COLO668 (cell line): ENCODE results near the gene PGPEP1.
"Not testable (repeated sequence)": the region's sequence is repeated elsewhere in the genome, so short reads cannot be mapped to it uniquely, and the experiment has no call there.

Experiments
- DNase-seq: peaks from one replicate; lab custom pipeline; 2025; ENCODE audit not compliant: unreplicated experiment; lab: John Stamatoyannopoulos, UW

Gene PGPEP1

DNA sequence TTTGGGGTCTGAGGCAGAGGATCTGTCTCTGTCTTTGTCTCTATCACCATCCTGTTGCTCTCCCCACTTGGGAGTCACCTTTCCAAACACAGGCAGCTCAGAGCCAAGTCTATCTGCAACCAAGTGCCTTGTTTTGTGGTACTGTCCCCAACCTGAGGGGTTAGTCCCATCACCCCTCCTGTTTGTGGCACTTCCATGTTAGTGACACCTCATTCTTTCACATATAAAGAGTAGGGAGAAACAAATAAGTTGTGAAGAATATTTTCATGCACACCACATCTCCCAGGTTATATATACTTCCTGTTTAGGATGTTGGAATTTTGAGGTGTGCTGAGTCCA, 49.3 kb downstream of the PGPEP1 start:
- no peak for DNase-seq

DNA sequence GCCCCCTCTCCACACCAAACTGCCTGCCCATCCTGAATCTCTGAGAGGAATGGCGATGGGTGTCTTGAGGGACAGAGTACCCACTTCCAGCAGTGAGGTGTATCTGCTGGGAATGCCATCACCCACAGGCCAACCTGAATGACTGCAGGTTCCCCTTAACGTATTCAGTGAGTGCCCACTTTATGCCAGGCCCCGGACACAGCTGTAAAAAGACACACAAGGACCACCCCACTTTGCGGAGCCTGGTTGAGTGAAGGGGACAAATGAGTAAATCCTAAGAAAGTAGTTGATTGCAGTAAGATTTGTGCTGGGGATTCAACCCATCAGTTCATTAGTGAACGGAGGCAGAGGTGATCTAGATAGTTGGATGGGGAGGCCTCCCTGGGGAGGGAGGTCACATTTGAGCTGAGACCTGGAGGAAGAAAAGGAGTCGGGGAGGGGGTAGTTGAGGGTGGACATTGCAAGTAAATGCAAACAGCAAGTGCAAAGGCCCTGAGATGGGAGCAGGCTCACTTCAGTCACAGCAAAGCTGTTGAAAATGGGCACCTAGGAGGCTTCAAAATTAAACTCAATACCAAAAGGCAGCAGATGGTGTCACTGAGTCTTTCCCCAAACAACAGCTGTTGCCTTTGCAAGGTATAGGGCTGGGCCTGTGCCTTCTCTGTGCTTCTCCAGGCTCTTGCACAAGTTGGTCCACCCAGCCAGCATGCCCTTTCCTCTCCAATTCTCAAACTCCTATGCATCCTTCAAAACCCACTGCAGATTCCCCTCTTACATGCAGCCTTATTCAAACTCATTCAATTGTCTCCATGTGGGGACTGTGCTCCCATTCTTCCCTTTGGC, 49.9 kb downstream of the PGPEP1 start:
- DNase-seq = no peak

DNA sequence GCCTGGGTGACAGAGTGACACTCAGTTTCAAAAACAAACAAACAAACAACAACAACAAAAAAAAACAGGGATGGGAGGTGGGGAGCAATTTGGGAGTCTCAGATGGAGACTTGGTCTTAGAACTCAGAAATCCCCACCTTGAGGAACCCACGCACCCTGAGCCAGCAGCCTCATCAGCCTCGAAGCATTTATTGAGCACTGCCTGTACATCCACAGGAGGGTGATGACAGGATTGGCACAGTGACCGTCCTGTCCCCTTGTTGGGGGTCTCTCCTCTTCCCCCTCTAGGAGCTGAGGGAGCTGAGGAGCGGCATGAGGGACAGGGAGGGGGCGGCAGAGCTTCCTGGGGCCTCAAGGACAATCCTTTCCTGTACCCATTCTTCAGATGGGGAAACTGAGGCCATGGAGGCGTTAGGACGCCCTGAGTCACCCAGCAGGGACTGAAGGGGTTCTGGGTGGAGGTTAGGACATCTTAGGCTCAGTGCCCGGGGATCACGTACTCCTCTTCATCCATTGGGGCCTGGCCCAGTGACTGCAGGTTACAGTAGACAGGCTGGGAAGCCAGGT, 51.2 kb downstream of the PGPEP1 start:
- DNase-seq = no peak

DNA sequence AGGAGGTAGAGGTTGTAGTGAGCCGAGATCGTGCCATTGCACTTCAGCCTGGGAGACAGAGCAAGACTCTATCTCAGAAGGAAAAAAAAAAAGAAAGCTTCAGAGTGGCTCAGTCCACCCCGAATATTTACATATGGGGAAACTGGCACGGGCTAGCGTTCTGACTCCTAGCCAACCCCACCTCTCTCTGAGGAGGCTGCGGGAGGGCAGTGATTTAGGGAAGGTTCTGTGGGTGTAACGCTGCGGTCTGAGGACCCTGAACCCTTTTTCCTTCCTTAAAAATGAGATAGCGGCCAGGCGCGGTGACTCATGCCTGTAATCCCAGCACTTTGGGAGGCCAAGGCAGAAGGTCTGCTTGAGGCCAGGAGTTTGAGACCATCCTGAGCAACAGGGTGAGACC, 52.0 kb downstream of the PGPEP1 start:
- DNase-seq = no peak

DNA sequence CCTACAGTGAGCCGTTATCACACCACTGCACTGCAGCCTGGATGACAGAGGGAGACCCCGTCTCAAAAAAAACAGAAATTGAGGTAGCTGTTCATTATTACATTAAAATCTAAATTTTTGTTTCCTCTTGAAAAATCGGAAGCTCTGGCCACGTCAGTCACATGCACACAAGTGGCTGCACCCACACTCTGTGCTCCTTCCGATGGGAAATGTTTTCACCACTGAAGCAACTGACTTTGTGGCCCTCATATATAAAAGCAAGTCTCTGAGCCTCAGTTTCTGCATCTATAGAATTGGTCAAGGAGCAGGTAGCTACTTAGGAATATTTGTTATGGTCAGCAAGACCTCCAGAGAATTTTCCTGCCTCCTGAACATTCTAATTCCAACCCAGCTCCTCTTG, 52.5 kb downstream of the PGPEP1 start:
- DNase-seq = no peak

DNA sequence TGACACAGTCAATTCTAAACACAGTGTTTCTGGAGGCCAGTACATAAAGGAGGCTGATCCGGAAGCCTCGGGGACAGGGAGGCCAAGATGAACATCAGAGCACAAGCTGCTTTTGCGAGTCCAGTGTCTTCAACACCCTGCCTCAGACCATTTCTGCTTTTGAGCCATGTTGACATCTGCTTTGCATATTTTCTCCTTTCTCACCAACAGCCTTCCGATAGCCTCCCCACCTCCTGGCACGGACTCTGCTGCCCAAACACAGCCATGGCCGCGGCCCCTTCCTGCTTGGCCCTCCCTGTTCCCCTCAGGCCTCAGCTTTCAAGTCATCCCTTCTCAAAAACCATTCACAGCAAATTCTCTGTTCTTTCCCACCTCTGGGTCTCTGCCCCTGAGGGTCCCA, 53.4 kb downstream of the PGPEP1 start:
- no peak for DNase-seq

DNA sequence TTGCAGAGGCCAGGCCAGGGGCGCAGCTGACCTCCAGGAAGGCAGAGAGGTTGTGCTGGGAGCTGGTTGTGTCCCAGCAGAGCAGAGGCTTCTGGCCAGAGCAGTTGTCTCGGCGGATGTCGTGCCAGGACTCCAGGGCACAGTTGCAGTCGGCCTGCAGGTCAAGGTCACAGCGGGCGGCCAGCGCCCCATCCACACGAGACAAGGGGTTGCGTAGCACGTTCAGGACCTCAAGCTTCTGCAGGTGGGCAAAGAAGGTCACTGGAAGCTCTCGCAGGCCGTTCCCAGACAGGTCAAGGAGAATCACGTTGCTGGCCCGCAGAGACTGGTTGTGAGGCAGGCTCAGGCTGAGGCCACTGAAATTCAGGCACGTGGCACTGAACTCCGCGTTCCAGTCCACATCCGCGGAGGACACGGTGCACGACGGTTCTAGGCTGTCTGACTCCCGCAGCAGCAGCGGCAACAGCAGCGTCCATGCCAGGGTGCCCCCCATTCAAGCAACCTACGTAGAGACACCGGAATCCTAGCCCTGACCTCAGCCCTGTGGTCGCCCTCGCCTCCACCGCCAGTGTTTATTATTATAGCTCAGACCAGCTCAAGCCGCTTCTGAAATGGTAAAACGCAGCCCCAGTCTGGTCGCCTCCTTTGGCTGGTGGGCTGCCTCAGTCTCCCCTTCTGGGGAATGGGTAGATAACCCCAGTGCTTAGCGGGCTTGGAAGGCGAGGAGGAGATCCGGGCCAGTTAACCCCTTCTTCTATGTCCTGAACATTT, 56.3 kb downstream of the PGPEP1 start:
- no peak for DNase-seq

DNA sequence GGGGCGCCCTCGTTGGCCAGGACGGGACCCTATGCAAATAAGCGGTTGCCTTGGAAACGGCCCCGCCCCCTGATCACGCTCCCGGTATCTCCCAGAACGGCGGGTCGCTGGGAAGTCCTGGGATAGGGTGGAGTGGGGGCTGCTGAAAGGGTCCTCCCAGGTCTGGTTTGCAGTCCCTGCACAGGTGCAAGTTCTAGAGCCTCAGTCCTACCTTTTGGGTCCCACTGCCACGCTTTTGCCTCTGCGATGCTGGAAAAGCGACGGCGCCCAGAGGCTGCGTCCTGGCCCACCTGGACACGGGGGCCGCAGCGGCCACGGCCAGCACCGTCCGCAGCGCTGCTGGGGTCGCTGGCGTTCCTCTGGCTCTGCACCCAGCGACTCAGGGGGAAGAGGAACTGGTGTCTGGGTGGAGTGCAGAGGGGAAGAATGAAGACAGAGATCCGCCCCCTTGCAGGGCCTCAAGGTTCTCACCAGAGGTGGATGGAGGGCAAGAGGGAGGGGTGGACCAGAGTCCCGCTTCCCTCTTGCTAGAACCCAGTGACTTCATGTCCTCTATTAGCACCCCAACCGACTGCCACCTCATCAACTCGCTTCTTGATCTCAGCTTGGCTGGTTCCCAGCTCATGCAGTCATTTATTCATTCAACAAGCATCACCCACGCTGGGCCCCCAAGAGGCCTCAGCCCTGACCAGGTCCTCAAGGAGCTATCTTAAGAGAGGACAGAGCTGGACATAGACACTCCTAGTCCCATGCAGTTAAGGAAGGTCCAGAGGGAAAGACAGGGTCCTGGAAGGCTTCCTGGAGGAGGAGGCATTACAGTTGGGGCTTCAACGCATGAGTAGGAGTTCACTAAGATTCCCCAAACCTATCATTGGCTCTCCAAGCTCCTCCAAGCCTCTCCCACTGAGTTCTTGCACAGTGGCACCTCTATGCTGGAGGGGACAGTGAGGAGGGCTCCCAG, 57.1 kb downstream of the PGPEP1 start, which contains the start of gene LRRC25:
LRRC25 (minus strand) TSS at position 381 of the 961 bp plus-strand sequence. CDS start 659 bp downstream, outside the sequence.
- DNase-seq = peak; percentile 29

DNA sequence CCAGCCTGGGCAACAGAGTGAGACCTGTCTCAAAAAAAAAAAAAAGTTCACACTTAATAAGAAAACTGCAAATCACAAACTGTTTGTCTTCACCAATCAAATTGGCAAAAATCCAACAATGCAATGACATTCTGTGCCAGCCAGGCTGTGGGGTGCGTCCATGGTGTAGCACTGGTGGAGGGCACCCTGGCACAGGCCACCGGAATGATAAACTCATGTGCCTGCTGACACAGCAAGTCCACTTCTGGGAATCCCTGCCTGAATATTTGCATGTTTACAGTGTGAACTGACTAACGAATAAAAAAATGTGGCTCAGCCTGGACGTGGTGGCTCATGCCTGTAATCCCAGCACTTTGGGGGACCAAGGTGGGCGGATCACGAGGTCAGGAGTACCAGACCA, 58.6 kb downstream of the PGPEP1 start:
- DNase-seq = no peak

DNA sequence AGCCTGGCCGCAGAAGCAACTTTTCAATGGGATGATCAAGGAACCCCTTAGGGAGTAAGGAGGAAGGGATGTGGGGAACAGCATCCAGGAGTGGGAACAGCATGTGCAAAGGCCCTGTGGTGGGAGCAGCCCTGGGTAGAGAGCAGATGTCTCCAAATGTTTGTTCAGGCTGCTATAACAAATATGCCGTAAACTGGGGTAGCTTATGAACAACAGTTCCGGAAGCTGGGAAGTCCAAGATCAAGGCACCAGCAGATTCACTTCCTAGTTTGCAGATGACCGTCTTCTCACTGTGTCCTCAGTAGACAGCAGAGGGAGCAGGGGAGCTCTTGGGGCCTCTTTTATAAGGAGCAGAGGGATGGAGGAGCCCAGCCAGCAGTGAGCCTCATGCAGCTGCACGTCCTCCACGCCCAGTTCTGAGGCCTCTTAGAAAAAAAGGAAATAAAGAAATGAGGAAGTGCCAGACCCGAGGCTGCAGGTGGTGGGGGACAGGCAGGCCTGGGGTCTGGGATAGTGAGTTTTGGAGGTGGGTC, 61.2 kb downstream of the PGPEP1 start:
- peak; percentile 18 for DNase-seq

DNA sequence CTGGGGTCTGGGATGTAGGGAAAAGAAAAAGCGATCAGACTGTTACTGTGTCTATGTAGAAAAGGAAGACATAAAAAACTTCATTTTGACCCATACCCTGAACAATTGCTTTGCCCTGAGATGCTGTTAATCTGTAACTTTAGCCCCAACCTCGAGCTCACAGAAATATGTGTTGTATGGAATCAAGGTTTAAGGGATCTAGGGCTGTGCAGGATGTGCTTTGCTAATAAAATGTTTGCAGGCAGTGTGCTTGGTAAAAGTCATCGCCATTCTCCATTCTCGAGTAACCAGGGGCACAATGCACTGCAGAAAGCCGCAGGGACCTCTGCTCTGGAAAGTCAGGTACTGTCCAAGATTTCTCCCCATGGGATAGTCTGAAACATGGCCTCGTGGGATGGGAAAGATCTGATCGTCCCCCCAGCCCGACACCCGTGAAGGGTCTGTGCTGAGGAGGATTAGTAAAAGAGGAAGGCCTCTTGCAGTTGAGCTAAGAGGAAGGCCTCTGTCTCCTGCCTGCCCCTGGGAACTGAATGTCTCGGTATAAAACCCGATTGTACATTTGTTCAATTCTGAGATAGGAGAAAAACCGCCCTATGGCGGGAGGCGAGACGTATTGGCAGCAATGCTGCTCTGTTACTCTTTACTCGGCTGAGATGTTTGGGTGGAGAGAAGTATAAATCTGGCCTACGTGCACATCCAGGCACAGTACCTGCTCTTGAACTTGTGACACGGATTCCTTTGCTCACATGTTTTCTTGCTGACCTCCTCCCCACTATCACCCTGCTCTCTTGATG, 62.3 kb downstream of the PGPEP1 start:
- not testable (repeated sequence) for DNase-seq

DNA sequence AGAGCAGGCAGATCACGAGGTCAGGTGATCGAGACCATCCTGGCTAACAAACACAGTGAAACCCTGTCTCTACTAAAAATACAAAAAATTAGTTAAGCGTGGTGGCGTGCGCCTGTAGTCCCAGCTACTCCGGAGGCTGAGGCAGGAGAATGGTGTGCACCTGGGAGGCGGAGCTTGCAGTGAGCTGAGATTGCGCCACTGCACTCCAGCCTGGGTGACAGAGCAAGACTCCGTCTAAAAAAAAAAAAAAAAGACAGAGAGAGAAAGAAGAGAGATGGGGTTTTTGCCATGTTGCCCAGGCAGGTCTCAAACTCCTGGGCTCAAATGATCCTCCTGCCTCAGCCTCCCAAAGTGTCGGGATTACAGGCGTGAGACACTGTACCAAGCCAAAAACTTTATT, 65.4 kb downstream of the PGPEP1 start:
- DNase-seq = not testable (repeated sequence)

DNA sequence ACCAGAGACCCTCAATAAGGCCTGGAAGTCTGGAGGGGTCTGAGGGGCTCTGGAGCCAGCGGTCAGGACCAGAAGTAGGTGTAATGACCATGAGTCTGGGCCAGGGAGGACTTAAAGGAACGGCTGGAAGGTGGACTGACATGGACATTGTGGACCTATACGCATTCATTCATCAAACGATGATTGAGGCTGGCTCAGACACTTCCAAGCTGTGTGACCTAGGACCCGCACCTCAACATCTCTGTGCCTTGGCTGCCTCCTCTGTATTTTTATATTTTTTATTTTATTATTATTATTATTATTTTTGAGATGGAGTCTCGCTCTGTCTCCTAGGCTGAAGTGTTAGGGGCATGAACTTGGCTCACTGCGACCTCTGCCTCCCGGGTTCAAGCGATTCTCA, 66.4 kb downstream of the PGPEP1 start:
- no peak for DNase-seq

DNA sequence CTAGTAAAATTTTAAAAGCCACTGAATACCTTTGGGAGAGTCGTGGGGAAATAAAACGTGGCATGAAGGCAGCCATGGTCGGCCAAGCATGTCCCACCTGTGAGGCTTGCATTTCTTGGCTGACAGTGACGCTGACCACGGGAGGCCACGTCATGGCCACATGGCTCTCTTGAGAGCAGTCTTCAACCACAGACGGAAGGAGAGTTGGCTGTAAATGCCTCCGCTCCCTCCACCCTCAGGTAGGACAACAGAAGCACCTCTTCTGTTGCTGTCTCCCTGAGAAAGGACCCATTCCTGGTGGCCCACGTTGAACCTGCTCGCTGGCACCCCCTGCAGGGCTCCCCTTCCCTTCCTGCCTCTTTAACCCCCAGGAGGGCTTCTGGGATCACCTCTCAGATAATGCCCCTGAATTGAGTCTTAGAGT, 67.7 kb downstream of the PGPEP1 start:
- peak; percentile 53 for DNase-seq

DNA sequence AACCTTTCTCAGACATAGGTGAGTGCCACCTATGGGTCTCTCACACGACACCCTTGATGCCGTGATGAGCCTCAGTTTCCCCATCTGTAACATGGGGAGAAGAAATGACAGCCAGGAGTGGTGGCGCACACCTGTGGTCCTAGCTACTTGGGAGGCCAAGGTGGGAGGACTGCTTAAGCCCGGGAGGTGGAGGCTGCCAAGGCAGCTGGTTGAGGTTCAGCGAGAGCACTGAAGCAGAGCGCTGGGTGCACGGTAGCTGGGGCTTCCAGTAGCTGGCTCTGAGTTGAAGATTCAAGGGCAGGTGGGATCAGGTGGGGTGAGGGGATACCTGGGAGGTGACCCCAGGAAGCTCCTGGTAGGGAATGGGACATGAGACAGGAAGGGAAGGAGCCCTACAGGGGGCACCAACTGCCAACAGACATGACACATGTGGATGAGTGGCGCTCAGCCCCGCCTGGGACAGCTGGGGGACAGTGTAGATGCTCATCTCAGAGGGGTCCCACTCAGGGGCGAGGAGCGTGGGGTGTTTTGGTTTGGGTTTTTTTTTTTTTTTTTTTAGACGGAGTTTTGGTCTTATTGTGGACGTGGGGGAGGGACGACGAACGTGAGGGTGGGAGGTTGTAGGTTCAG, 72.3 kb downstream of the PGPEP1 start:
- DNase-seq = no peak

DNA sequence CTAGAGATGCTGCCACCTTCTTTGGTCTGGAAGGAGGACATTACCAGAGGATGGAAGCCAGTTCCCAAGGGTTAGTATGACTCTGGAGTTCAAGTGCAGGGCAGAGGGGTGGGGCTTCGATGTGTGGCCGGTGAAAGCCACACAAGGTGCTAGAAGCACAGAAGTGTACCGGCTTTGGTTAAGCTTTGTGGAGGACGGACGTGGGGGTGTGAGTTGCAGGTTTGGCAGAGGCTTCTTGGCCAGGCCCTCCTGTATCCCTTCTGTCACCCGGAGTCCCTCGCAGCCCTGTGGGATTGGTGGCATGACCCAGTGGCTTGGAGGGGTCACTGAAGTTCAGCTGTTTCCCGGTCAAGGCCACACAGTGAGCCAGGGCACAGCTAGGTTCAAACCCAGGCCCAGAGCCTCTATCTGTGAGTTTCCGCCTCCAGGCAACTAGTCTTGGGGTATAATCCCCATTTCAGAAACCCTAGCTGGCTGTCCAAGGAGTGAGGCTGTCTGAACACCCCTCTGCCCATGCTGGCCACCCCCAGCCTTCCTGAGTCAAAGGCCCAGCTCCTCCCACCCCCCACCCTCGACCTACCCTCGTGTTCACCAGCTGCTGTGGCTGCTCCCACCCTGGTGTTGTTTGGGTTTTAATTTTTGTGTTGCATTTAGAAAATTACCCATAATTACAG, 74.2 kb downstream of the PGPEP1 start:
- DNase-seq = no peak

DNA sequence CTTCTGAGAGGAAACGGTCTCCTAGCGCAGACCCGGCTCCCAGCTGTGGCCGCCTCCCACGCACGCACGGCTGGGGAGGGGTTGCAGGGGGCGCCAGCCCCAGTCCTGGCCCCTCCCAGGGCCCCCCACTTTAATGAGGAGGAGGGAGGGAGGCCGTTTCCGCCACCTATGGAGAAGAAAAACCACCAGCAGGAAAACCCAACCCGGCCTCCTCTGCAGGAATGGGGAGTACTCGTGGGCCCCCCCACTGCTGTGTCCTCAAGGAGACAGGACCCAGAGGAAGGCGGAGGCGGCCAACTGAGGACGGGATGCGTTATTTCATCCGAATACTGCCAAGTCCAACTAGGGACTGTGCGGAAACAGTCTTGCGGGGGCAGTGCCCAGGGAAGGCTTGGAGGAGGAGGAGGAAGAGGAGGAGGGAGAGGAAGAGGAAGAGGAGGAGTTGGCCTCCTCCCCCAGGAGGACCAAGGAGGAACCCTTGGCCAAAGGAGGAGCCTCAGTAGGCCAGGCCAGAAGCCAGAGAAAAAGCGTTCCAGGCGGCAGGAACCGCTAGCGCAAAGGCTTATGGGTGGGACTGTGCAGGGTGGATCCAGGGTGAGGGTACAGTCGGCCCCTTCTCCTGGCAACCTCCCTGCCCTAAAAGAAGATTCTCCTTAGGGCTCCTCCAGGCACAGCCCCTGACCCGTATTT, 74.9 kb downstream of the PGPEP1 start:
- no peak for DNase-seq

DNA sequence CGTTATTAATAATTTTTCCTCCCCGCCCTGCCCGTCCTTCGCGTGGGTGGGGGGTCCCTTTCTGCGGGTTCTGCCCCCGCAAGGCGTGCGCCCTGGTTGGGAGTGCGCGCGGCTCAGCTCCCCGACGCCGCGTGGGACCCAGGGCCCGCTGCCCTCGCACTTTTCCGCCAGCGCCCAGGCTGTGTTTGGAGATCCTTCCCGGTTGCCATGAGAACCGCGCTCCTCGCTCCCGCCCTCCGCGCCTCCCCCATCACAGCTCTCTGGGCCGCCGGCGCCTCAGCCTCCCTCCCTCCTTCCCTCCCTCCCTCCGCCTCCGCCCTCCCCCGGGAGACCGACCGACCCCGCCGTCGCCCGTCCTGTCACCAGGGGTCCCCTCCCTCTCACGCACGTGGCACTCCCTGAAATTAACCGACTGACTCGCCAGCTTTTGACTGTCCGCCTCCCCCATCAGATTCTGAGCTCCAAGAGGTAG, 76.4 kb downstream of the PGPEP1 start:
- peak; percentile 89 for DNase-seq
